Keratinocyte (primary cell): ENCODE data around the gene DSTN.

ENCODE experiments used
- EZH2 ChIP-seq: IDR thresholded peaks from one replicate; pipeline ENCODE4 v1.6.1; 2012; ENCODE audit warnings: inconsistent platforms, mild to moderate bottlenecking, low read length, moderate library complexity
- TF ChIP-seq, protein P1 (sequence below), 3 experiments: IDR thresholded peaks in 1 of 3; conservative IDR thresholded peaks in 1 of 3; optimal IDR thresholded peaks in 1 of 3; 2 replicates in 2 of 3; 3 replicates in 1 of 3; pipeline versions ENCODE3 to v1.5.1; 2011; ENCODE audit warnings: low read length in 3 of 3, mild to moderate bottlenecking in 3 of 3, moderate library complexity in 2 of 3, control low read depth in 1 of 3, inconsistent platforms in 1 of 3; ENCODE audit not compliant: insufficient read depth in 2 of 3; ENCODE audit errors: extremely low read depth in 1 of 3

DNA sequence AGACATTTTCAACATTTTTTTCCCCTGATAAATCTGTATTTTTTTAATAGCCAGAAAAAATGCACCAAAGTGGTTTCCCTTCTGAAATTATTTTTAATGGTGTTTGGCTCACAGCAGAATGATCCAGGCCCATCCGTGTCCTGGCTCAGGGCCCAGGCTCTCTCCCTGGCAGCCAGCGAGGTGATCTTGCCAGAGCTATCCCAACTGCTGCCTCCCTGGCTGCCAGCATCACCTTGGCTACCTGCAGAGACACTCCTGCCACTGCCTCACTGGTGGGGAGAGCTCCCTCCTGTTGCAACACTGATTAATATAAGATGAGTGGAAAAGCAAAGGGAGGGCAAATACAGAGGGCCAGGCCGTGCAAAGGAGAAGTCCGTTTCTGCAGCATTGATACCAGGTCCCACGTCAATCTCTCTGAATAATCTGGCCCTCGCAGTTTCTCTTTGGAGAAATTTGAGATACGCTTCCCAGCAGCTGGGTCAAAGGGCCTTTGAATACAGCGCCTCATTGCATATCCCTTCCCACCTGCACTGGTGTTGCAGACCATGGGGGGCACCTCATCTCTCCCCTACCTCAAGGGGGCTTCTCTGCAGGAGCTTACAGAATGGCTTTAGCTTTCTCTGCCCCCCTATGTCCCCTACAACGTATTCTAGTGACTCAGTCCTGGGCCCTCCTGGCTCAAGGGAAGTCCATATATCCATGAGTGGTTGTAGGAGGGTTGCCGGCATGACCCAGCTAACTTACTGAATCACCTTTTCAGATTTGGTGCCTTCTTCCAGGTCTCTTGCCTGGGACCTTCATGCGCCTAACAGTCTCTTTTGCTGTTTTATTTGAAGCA lies 12.8 kb upstream of the DSTN start:
- TF ChIP-seq EZH2, result no peak
- TF ChIP-seq, protein P1, sequence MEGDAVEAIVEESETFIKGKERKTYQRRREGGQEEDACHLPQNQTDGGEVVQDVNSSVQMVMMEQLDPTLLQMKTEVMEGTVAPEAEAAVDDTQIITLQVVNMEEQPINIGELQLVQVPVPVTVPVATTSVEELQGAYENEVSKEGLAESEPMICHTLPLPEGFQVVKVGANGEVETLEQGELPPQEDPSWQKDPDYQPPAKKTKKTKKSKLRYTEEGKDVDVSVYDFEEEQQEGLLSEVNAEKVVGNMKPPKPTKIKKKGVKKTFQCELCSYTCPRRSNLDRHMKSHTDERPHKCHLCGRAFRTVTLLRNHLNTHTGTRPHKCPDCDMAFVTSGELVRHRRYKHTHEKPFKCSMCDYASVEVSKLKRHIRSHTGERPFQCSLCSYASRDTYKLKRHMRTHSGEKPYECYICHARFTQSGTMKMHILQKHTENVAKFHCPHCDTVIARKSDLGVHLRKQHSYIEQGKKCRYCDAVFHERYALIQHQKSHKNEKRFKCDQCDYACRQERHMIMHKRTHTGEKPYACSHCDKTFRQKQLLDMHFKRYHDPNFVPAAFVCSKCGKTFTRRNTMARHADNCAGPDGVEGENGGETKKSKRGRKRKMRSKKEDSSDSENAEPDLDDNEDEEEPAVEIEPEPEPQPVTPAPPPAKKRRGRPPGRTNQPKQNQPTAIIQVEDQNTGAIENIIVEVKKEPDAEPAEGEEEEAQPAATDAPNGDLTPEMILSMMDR (optimal IDR thresholded peaks at IDR 0.05 in 1 of 3, IDR thresholded peaks at IDR 0.05 in 1 of 3, conservative IDR thresholded peaks at IDR 0.05 in 1 of 3; ENCODE audit: extremely low read depth in 1 of 3, insufficient read depth in 2 of 3, low read length in 3 of 3), result no peak
